ENCODE measurements around the gene PRRC2B. TPM values are rescaled to one million over a fixed set of nuclear protein-coding genes. Genes with fewer than 3 reads are reported as not detected.
"Not testable (repeated sequence)": the region's sequence is repeated elsewhere in the genome, so short reads cannot be mapped to it uniquely, and the experiment has no call there.

The PRRC2B gene
- total and polyA plus RNA-seq, 2 experiments from 2014 or later: 48.2 to 118 TPM

- Histone ChIP-seq H3K4me2 (no peak overlapping the region), H3K79me2 (peaks cover 66% of the 10 kb centered on the region), H4K20me1 (ENCODE audit: insufficient read depth, poor library complexity, severe bottlenecking) (peaks cover 27% of the 10 kb centered on the region)
Observed at GRCh38 chr9:131469951-131470350, 76.1 kb downstream of the PRRC2B start.

DNA sequence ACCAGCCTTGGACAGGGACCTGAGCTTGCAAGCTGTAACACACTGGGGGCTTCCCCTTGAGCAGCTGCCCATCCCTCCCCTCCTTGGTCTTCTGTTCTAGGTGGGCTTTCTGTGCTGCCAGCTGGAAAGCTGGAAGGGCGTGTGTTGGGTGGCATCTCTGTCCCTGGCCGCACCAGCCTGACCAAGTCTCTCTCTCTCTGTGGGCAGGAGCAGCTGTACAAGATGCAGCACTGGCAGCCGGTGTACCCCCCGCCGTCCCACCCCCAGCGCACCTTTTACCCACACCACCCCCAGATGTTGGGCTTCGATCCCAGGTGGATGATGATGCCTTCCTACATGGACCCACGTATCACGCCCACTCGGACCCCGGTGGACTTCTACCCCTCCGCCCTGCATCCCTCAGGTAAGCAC, 76.7 kb downstream of the PRRC2B start:
- H3K79me2 ChIP-seq: peaks cover 65% of the 10 kb centered on the region
- no peak overlapping the region for H3K27ac ChIP-seq
- H3K27me3 ChIP-seq: no peaks in the 10 kb centered on the region
- no peak overlapping the region for H2AFZ ChIP-seq
- no peak overlapping the region for H3K4me2 ChIP-seq
- H3K9me3 ChIP-seq (ENCODE audit: low read depth): no peaks in the 10 kb centered on the region
- H3K4me3 ChIP-seq: no peak overlapping the region
- H3K36me3 ChIP-seq (replicated peaks; ENCODE audit: insufficient read depth, low read depth): peaks cover 5% of the 10 kb centered on the region
- H4K20me1 ChIP-seq (ENCODE audit: insufficient read depth, poor library complexity, severe bottlenecking): peaks cover 27% of the 10 kb centered on the region
- H3K4me1 ChIP-seq (ENCODE audit: insufficient read depth): no peaks in the 10 kb centered on the region
- no peak for DNase-seq (ENCODE audit: low spot score)
- WGBS (ENCODE audit: low lambda C conversion rate, missing lambda C conversion rate): 97% methylated on average over 8 of the region's 12 CpGs
- H3K9me2 ChIP-seq (replicated peaks; ENCODE audit: insufficient read depth): no peaks in the 10 kb centered on the region
- TF ChIP-seq EZH2phosphoT487 (IDR thresholded peaks at IDR 0.05; ENCODE audit: low read depth, severe bottlenecking, unreplicated experiment): no peak

More at GRCh38 chr9:131469951-131470350, 76.1 kb downstream of the PRRC2B start:
- no peak for DNase-seq (ENCODE audit: low spot score)
- TF ChIP-seq, protein P1, sequence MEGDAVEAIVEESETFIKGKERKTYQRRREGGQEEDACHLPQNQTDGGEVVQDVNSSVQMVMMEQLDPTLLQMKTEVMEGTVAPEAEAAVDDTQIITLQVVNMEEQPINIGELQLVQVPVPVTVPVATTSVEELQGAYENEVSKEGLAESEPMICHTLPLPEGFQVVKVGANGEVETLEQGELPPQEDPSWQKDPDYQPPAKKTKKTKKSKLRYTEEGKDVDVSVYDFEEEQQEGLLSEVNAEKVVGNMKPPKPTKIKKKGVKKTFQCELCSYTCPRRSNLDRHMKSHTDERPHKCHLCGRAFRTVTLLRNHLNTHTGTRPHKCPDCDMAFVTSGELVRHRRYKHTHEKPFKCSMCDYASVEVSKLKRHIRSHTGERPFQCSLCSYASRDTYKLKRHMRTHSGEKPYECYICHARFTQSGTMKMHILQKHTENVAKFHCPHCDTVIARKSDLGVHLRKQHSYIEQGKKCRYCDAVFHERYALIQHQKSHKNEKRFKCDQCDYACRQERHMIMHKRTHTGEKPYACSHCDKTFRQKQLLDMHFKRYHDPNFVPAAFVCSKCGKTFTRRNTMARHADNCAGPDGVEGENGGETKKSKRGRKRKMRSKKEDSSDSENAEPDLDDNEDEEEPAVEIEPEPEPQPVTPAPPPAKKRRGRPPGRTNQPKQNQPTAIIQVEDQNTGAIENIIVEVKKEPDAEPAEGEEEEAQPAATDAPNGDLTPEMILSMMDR (IDR thresholded peaks at IDR 0.05; ENCODE audit: poor library complexity): no peak
- TF ChIP-seq EZH2phosphoT487 (IDR thresholded peaks at IDR 0.05; ENCODE audit: low read depth, severe bottlenecking, unreplicated experiment): no peak
- no peak for TF ChIP-seq EZH2 (IDR thresholded peaks at IDR 0.05; ENCODE audit: borderline replicate concordance)
- Histone ChIP-seq H3K27me3 (no peaks in the 10 kb centered on the region), H2AFZ (no peak overlapping the region), H3K36me3 (replicated peaks; ENCODE audit: insufficient read depth, low read depth) (peaks cover 5% of the 10 kb centered on the region), H3K4me1 (ENCODE audit: insufficient read depth) (no peaks in the 10 kb centered on the region), H3K27ac (no peak overlapping the region), H3K9me2 (replicated peaks; ENCODE audit: insufficient read depth) (no peaks in the 10 kb centered on the region), H3K4me3 (no peak overlapping the region), H3K9me3 (ENCODE audit: low read depth) (no peaks in the 10 kb centered on the region)
- 98% methylated on average over 16 of the region's 16 CpGs for WGBS (ENCODE audit: low lambda C conversion rate, missing lambda C conversion rate)

DNA sequence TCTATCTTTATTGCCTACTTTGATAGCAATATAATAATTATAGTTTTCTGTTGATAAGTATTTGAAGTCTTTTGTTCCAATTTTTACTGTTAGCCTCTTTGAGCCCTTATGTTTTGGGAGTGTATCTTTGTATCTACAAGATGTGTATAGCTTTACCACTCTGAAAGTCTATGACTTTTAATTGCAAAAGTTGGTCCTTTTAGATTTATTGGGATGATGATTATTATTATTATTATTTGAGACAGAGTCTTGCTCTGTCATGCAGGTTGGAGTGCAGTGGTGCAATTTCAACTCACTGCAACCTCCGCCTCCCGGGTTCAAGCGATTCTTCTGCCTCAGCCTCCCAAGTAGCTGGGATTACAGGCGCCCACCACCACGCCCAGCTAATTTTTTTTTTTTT, 78.2 kb downstream of the PRRC2B start:
- 96% methylated on average over 5 of the region's 5 CpGs for WGBS (ENCODE audit: low lambda C conversion rate, missing lambda C conversion rate)
- Histone ChIP-seq H4K20me1 (ENCODE audit: insufficient read depth, poor library complexity, severe bottlenecking) (peaks cover 31% of the 10 kb centered on the region), H3K79me2 (peaks cover 57% of the 10 kb centered on the region)
- H3K27me3 ChIP-seq; H3K4me3 ChIP-seq; DNase-seq (ENCODE audit: low spot score); H3K4me2 ChIP-seq; H3K36me3 ChIP-seq (replicated peaks; ENCODE audit: insufficient read depth, low read depth); H3K9me2 ChIP-seq (replicated peaks; ENCODE audit: insufficient read depth); H3K4me1 ChIP-seq (ENCODE audit: insufficient read depth); H3K27ac ChIP-seq; H2AFZ ChIP-seq; H3K9me3 ChIP-seq (ENCODE audit: low read depth): not testable (repeated sequence)

GRCh38 chr9:131473198-131473885, 79.5 kb downstream of the PRRC2B start:
- H3K27me3 ChIP-seq: no peaks in the 10 kb centered on the region
- H3K4me2 ChIP-seq: no peak overlapping the region
- 98% methylated on average over 9 of the region's 9 CpGs for WGBS (ENCODE audit: low lambda C conversion rate, missing lambda C conversion rate)
- no peak overlapping the region for H2AFZ ChIP-seq
- TF ChIP-seq, protein P1 (IDR thresholded peaks at IDR 0.05; ENCODE audit: poor library complexity): no peak
- no peaks in the 10 kb centered on the region for H3K4me1 ChIP-seq (ENCODE audit: insufficient read depth)
- H3K9me3 ChIP-seq (ENCODE audit: low read depth): no peaks in the 10 kb centered on the region
- H3K27ac ChIP-seq: no peak overlapping the region
- no peak for DNase-seq (ENCODE audit: low spot score)
- peaks cover 5% of the 10 kb centered on the region for H3K36me3 ChIP-seq (replicated peaks; ENCODE audit: insufficient read depth, low read depth)
- H3K9me2 ChIP-seq (replicated peaks; ENCODE audit: insufficient read depth): no peaks in the 10 kb centered on the region
- H3K79me2 ChIP-seq: peaks cover 57% of the 10 kb centered on the region
- peaks cover 31% of the 10 kb centered on the region for H4K20me1 ChIP-seq (ENCODE audit: insufficient read depth, poor library complexity, severe bottlenecking)
- no peak overlapping the region for H3K4me3 ChIP-seq
